Stimulated activated CD4-positive, alpha-beta T cell treated with anti-CD3 and anti-CD28 coated beads, Interleukin-1b, Interleukin-23, amount 100 ng/mL, for 4 hours (primary cell): ENCODE data around the gene GPSM3.
A peak's percentile ranks its signal among the peaks of the same experiment; 100 is the strongest.
"Not testable (repeated sequence)": the region's sequence is repeated elsewhere in the genome, so short reads cannot be mapped to it uniquely, and the experiment has no call there.

Experiments used
- DNase-seq, 2 donors: peaks; one replicate each; pipeline ENCODE4 v3.0.0-alpha.2; 2020; ENCODE audit warnings: low read depth in 2 of 2

GPSM3 gene

DNA sequence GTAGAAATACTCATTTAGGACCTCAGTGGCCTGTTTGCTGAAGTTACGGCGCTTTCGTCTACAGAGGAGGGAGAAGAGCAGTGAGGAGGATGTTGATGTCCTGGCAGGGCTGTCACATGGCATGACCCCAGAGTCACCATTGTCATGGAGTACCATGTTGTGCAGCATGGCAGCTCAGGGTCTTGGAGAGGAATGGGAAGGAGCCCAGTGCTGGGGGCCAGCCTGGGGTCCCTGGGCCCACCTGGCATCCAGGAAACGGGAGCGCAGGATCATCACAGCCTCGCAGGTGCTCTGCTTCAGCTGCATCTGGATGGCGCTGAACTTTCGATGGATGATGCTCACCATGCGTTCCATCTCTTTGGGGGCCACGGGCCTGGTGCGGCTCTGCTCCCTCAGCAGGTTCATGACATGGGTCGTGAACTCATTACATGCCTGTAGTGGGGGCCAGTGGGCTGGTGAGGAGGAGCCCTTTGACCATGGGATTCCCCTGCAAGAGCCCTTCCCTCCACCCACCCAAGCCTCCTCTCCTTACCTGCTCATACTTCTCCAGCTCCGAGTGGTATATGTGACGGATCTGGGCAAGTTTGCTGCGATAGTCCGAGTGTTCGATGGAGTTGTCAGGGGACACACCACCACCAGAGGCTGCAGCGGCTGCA, 4.6 kb downstream of the GPSM3 start:
- not testable (repeated sequence) for DNase-seq

- no peak for DNase-seq
Measured at GRCh38 chr6:32187009-32187709, 5.3 kb downstream of the GPSM3 start.

DNA sequence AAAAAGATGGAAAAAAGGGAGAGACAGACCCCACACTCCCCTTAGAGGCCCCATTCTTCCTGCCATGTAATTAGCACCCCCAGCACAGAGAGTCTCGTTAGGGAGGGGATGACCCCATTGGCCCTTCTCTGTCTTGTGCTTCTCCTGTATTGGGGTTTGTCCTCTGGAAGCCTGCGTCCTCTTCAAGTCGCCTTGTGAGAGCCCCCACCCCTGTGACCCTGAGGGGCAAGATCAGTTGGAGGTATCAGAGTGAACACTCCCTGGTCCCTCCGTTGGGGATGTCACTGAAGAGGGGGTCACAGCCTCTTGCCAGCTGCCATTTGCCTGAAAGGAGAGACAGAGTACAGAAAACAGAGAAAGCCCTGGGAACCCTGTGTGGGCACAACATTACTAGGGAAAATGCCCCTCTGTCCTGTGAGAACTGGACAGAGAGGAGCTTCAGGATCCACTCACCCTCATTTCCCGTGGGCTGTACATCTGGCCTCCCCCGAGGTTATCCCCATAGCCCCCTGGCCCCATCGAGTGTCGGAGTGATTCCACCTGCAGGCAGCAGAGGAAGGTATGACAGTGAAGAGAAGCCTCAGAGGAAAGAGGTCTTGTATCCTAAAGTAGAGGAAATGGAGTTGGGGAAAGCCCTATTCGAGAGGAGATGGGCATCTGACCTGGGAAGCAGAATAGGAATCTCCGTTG, 6.1 kb downstream of the GPSM3 start:
- DNase-seq = not testable (repeated sequence)

GRCh38 chr6:32185681-32186131, 6.7 kb downstream of the GPSM3 start:
- peak in 1 of 2 donors; percentile 49 for DNase-seq

DNA sequence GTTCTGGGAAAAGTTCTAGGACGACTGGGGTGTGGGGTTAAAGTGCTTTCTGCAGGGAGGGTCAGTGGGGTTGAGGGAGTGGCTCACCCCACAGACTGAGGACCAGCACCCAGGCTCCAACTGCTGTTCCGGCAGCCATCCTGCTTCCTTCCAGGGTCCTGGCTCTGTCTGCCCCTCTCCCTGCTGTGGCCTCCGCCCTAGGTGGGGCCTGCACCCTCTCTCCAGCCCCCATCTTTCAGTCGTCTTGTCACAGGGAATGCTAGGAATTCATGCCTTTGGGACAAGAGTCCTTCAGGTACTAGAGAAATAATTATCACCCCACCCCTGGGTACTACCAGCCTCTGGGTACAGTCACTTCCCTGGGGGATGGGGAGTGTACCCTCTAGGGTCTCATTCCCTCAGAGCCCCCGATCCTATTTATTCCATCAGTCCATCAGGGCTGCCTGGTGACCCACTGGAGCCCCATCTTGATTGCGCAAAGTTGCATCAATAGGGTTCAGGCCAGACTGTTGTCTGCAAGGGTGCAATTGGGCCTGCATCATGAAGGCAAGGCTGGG, 8.3 kb downstream of the GPSM3 start, which contains the start of gene AGER:
AGER (minus strand) TSS at position 170 of the 557 bp plus-strand sequence; CDS start at position 139, 31 bp downstream.
- DNase-seq = no peak

GRCh38 chr6:32183483-32184083, 8.9 kb downstream of the GPSM3 start:
- DNase-seq = no peak

GRCh38 chr6:32183030-32183429, 9.4 kb downstream of the GPSM3 start:
- no peak for DNase-seq

GRCh38 chr6:32182555-32182981, 9.9 kb downstream of the GPSM3 start:
- DNase-seq = no peak

DNA sequence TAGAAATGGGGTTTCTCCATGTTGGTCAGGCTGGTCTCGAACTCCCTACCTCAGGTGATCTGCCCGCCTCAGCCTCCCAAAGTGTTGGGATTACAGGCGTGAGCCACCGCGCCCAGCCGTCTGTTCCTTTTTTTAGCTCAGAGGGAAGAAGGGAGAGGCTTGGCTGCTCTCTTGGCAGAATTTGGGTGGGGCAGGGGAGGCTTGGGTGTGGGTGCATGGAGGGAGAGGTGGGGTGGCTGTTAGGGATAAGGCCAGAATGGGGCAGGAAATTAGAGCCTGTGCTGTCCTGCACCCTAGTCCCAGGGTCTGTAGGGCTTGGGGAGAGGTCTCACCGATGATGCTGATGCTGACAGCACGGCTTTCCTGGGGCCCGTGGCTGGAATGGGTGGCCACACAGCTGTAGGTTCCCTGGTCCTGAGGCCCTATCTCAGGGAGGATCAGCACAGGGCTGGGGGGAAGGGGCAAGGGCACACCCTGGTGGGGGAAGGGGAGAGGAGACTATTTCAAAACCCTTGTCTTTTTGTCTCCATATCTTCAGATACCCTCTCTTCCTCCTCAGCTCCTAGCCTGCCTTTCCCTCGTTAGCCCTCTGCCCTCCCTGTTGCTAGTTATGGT, 10.4 kb downstream of the GPSM3 start:
- no peak for DNase-seq

DNA sequence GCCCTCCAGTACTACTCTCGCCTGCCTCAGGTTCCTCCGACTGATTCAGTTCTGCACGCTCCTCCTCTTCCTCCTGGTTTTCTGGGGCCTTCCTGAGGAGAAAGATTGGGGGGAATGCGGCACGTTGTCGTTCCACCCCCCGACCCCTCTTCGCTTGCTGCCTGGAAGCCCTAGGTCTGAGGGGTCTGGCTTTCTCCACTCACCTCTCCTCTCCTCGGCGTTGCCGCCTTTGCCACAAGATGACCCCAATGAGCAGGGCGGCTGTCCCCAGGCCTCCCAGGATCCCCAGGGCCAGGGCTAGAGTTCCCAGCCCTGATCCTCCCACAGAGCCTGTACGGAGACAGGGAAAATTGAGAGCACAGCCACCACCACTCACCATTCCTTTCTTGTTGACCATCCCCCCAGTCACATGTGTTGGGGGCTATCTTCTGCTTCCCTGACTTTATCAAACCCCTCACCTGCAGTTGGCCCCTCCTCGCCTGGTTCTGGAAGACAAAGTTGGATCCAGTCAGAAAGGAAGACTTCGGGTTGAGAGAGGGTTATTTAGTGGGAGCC, 11.2 kb downstream of the GPSM3 start:
- DNase-seq = no peak

DNA sequence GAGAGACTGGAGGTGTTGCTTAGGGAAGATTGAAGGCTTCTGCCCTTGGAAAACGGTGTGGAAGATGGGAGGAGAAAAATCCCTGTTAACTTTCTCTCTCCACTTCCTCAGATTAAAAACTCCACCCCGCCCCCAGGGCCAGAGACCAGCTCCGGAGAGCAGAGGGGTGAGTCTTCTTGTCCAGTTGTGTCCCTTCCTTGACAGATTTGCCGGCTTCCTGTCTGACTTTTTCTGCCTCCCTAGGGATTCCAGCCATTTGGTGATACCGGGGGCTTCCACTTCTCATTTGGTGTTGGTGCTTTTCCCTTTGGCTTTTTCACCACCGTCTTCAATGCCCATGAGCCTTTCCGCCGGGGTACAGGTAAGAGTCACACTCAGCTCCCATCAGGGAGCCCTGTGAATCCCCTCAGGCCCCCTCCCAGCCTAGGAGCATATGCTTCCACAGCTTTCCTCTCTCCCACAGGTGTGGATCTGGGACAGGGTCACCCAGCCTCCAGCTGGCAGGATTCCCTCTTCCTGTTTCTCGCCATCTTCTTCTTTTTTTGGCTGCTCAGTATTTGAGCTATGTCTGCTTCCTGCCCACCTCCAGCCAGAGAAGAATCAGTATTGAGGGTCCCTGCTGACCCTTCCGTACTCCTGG, 12.6 kb downstream of the GPSM3 start:
- no peak for DNase-seq

DNA sequence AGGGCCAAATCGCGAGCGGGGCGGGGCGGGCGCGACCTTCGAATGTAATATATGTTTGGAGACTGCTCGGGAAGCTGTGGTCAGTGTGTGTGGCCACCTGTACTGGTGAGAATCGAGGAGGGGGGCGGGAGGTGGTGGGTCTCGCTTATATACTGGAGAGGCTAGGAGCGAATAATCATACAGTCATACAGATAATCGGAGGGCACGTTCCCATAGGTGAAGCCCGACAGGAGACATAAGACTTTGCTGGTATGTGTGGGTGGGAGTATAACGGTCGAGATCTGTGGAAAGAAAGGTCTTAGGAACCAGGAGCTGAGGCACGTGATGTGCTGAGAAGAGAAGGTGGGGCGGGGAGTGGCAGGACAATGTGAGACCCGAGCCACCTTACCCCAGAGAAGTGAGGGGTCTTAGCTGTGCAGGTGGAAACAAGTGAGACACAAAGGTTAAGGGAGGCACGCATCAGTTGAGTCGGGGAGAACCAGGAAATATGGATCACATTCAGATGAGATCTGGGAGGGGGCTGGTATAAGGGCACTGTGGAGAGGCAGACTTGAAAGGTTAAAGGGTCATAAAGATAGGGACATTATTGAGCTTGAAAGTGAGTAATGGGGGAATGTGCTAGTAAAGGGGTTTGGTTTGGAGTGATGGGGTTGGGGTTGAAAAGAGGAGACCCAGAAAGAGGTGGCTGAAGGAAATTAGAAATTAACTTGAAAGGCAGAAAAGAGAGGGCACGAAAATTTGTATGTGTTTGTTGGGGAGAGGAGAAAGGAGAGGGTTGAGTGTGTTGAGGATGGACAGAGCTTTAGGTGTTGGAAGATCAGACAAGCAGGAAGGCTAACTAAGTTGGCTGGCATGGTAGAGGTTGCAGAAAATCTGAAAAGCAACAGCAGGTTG, 13.6 kb downstream of the GPSM3 start:
- no peak for DNase-seq

GRCh38 chr6:32177788-32178546, 14.5 kb downstream of the GPSM3 start, which contains the start of gene RNF5:
Gene RNF5 (plus strand): TSS chr6:32178405. CDS start chr6:32178512, 107 bp downstream.
- DNase-seq = peak; percentile 75 to 87

GRCh38 chr6:32177183-32177787, 15.2 kb downstream of the GPSM3 start:
- no peak for DNase-seq

DNA sequence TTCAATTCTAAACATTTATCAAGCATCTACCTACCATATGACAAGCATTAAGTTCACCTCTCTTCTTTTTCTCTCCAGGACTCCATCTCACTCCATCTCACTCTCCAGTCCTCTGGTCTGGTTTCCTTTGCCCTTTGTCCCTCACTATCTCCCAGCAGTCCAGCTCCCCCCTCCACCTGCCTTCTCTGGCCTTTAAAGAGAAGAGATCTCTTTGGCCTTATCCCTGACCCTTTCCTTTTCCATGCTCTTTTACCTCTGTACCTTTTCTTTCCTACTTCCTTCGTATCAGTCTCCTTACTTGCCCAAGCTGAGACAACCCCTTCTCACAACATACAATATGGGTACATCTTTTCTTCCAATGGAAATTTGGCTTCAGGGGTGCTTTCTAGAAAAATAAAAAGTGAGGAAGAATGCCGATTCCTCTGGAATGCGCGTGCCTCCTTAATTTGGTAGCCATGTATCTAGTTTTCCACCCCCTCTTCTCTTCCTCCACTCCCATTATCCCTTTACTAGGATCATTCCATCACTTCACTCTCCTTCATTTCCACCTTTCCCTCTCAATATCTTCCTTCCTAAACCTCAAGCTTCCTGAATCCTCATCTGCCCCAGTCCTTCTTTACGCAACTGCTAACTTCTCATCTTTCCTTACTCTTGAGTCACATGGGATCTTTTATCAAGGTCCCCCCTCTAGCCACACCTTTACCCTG, 15.8 kb downstream of the GPSM3 start:
- no peak for DNase-seq

DNA sequence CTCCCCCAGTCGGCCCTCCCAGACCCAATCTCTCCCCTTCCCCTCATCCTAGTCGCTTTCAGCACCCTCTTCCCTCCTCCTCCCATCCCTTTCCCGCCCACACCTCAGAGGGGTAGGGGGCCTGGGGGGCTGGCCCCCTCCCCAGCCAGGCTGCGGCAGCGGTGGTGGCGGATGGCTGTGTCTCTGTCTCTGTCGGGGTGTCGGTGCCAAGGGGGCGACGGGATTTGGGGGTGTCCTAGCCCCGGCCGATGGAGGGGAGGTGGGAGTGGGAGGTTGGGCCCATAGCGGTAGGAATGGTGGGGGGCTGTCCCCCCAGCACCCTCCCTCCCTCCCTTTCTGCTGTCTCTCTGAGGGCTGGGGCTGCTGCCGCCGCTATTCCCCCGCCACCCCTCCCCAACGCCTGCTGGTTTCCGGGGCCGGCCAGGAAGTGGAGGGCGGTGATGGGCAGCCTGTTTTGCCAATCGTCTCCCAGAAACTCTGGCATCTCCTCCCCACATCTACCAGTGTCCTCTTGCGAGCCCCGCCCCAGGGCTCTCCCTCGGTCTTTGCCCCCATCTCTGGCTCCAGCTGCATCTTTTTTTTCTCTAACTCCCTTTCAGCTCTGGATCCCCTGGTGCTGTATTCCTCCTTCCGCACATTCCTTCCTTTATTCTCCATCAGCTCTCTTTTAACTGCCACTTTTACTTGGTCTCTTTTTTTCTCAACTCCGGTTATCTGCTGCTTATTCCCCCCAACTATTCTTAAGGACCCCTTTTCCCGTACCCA, 16.6 kb downstream of the GPSM3 start, which contains the start of gene AGPAT1:
AGPAT1 (minus strand) TSS at position 374 of the 765 bp plus-strand sequence. CDS start 4,588 bp downstream, outside the sequence.
- peak; percentile 95 to 97 for DNase-seq

DNA sequence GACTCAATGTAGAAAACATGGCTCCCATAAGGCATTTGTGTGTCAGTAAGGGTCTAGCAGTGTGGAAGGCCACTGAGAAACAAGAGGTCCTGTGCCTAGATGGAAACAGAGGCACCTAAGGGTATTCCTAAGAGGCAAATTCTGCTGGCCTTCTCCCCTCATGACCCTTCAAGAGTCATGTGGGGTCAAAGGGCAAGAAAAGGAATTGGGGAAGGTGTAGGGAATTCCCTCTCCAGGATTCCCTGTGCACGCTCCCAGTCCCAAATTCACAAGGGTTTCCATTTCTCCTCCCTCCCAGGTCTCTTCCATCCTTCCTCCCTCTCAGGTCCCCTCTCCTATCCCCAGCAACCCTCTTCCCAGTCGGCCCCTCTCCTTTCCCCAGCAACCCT, 17.1 kb downstream of the GPSM3 start:
- no peak for DNase-seq
